Measurements from ENCODE around the gene HTRA2. TPM values are rescaled to one million over a fixed set of nuclear protein-coding genes. Genes with fewer than 3 reads are reported as not detected.

HTRA2 gene
- total and polyA plus RNA-seq, 9 of the 15 experiments (the other 6 are each of a cell fraction or from before 2014, with no cell fraction given) = 54.2 to 71.2 (median 65.8) TPM

DNA sequence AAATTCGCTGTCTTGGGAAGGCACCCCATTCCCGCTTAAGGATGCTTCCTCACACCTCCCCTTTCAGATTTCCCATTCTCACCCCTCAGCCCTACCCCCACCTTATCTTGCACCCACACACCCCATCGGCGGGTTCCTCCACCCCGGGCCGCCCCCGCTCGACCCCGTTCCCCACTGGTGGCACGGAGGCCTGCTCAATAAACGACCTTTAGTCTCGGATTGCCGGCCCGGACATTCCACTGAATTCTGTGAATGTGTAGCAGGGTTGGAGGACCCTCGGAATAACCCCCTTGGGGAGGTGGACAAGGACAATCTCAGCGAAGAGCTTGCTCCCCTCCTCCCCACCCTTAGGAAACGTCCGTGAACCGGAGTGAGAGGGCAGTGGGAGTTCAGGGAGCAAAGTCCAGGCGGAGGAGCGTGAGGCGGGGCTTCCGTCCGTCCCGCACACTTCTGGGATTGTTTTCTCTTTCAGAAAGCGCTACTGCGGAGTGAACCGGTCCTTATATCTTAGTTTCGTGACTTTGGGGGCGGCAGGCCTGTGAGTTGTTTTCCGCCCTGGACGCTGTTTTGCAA lies 27.5 kb upstream of the HTRA2 start (continued):
- TF ChIP-seq, protein P1, sequence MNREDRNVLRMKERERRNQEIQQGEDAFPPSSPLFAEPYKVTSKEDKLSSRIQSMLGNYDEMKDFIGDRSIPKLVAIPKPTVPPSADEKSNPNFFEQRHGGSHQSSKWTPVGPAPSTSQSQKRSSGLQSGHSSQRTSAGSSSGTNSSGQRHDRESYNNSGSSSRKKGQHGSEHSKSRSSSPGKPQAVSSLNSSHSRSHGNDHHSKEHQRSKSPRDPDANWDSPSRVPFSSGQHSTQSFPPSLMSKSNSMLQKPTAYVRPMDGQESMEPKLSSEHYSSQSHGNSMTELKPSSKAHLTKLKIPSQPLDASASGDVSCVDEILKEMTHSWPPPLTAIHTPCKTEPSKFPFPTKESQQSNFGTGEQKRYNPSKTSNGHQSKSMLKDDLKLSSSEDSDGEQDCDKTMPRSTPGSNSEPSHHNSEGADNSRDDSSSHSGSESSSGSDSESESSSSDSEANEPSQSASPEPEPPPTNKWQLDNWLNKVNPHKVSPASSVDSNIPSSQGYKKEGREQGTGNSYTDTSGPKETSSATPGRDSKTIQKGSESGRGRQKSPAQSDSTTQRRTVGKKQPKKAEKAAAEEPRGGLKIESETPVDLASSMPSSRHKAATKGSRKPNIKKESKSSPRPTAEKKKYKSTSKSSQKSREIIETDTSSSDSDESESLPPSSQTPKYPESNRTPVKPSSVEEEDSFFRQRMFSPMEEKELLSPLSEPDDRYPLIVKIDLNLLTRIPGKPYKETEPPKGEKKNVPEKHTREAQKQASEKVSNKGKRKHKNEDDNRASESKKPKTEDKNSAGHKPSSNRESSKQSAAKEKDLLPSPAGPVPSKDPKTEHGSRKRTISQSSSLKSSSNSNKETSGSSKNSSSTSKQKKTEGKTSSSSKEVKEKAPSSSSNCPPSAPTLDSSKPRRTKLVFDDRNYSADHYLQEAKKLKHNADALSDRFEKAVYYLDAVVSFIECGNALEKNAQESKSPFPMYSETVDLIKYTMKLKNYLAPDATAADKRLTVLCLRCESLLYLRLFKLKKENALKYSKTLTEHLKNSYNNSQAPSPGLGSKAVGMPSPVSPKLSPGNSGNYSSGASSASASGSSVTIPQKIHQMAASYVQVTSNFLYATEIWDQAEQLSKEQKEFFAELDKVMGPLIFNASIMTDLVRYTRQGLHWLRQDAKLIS (CRISPR knock-in tag; IDR thresholded peaks at IDR 0.05) = no peak
- TF ChIP-seq TEAD4 (IDR thresholded peaks at IDR 0.05; ENCODE audit: low read length) (peak; percentile 41; the same call in 1 of the 2 replicates), TEAD4 (CRISPR knock-in tag; IDR thresholded peaks at IDR 0.05; ENCODE audit: borderline replicate concordance) (no peak), ZNF146 (CRISPR knock-in tag; IDR thresholded peaks at IDR 0.05; ENCODE audit: unreplicated experiment) (no peak), MTA2 (IDR thresholded peaks at IDR 0.05; ENCODE audit: low read depth) (0 out of 2 replicates have a peak, but pooled peaks have one; percentile 8), NR2C2 (CRISPR knock-in tag; IDR thresholded peaks at IDR 0.05) (0 out of 2 replicates have a peak, but pooled peaks have one; percentile 2), NR2C2 (tag; IDR thresholded peaks at IDR 0.05) (peak; percentile 96), NR2C1 (IDR thresholded peaks at IDR 0.05) (peak; percentile 81), NR2C1 (tag; IDR thresholded peaks at IDR 0.05) (peak; percentile 87), ZNF12 (CRISPR knock-in tag; IDR thresholded peaks at IDR 0.05) (no peak), PPARD (CRISPR knock-in tag; IDR thresholded peaks at IDR 0.05) (no peak), CBFA2T2 (conservative IDR thresholded peaks at IDR 0.05) (peak; percentile 50), PHF8 (IDR thresholded peaks at IDR 0.05; ENCODE audit: borderline replicate concordance, low read length) (no peak), KAT7 (CRISPR knock-in tag; IDR thresholded peaks at IDR 0.05; ENCODE audit: borderline replicate concordance) (0 out of 2 replicates have a peak, but pooled peaks have one; percentile 4), RCOR1 (IDR thresholded peaks at IDR 0.05; ENCODE audit: borderline replicate concordance in 1 of 2, low read depth in 2 of 2, low read length in 2 of 2) (peak in 1 of 2 experiments; percentile 22; a peak in 1 of 4 replicates), SIN3A (IDR thresholded peaks at IDR 0.05; ENCODE audit: borderline replicate concordance in 2 of 2, control insufficient read depth in 1 of 2, low read depth in 2 of 2, low read length in 2 of 2) (0 out of 4 replicates have a peak, but pooled peaks of 1 of the 2 experiments have one; percentile 22), RBBP5 (IDR thresholded peaks at IDR 0.05; ENCODE audit: borderline replicate concordance, insufficient read depth, low read length, poor library complexity, severe bottlenecking) (peak; percentile 32), ZNF589 (CRISPR knock-in tag; IDR thresholded peaks at IDR 0.05; ENCODE audit: low read depth) (0 out of 2 replicates have a peak, but pooled peaks have one; percentile 39)
- TF ChIP-seq, protein P2, sequence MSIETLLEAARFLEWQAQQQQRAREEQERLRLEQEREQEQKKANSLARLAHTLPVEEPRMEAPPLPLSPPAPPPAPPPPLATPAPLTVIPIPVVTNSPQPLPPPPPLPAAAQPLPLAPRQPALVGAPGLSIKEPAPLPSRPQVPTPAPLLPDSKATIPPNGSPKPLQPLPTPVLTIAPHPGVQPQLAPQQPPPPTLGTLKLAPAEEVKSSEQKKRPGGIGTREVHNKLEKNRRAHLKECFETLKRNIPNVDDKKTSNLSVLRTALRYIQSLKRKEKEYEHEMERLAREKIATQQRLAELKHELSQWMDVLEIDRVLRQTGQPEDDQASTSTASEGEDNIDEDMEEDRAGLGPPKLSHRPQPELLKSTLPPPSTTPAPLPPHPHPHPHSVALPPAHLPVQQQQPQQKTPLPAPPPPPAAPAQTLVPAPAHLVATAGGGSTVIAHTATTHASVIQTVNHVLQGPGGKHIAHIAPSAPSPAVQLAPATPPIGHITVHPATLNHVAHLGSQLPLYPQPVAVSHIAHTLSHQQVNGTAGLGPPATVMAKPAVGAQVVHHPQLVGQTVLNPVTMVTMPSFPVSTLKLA (conservative IDR thresholded peaks at IDR 0.05) = peak in 1 of 2 experiments; percentile 34; a peak in 2 of 4 replicates

Data from K562 (cell line).